H1 (cell line): ENCODE results near the gene TRAPPC3. TPM values are rescaled to one million over a fixed set of nuclear protein-coding genes. Genes with fewer than 3 reads are reported as not detected.
A peak's percentile ranks its signal among the peaks of the same experiment; 100 is the strongest.

ENCODE experiments used
- CTCF ChIA-PET: fragments of 300-600 bp; sonication (Branson Sonifier 250); formaldehyde crosslinking; loops from one replicate; lab custom pipeline; 2021; ENCODE audit not compliant: partially characterized antibody; lab: Charles Lee
- POLR2A ChIA-PET: fragments of 300-600 bp; sonication (Branson Sonifier 250); formaldehyde crosslinking; loops from one replicate; lab custom pipeline; 2021; ENCODE audit warnings: inconsistent platforms; ENCODE audit not compliant: partially characterized antibody; lab: Charles Lee
- DNase-seq, 2 experiments: peaks; one replicate each; pipeline versions ENCODE4 v3.0.0 to v3.0.0-alpha.2; 2010 to 2022; ENCODE audit warnings: low spot score in 2 of 2, low read depth in 1 of 2, mixed read lengths in 1 of 2
- FAIRE-seq: peaks from 2 replicates; lab custom pipeline; 2011; peaks lifted over from hg19 to GRCh38; lab: Jason Lieb, UNC
- H2AFZ ChIP-seq: 2 replicates; pipeline ENCODE4 v1.8.1; 2012; ENCODE audit warnings: low read length, inconsistent platforms
- H2AK5ac ChIP-seq: 2 replicates; pipeline ENCODE4 v1.6.1; 2013; ENCODE audit warnings: low read depth, low read length
- H2BK120ac ChIP-seq: replicated peaks from 2 replicates; pipeline ENCODE3; 2013; ENCODE audit warnings: low read depth, low read length, inconsistent platforms
- H2BK12ac ChIP-seq: 2 replicates; pipeline ENCODE4 v1.6.1; 2013; ENCODE audit warnings: low read depth, low read length
- H2BK15ac ChIP-seq: 2 replicates; pipeline ENCODE4 v1.6.1; 2013; ENCODE audit warnings: low read length
- H2BK20ac ChIP-seq: 2 replicates; pipeline ENCODE4 v1.6.1; 2013; ENCODE audit warnings: low read length
- H2BK5ac ChIP-seq: 2 replicates; pipeline ENCODE4 v1.6.1; 2013; ENCODE audit warnings: low read depth, low read length
- H3K14ac ChIP-seq: 2 replicates; pipeline ENCODE4 v1.6.1; 2013; ENCODE audit warnings: inconsistent platforms; ENCODE audit not compliant: insufficient read length
- H3K18ac ChIP-seq: 2 replicates; pipeline ENCODE4 v1.6.1; 2013; ENCODE audit warnings: low read length; ENCODE audit errors: extremely low read depth
- H3K23ac ChIP-seq: 2 replicates; pipeline ENCODE4 v1.6.1; 2013; ENCODE audit warnings: inconsistent platforms; ENCODE audit not compliant: insufficient read length
- H3K23me2 ChIP-seq: 2 replicates; pipeline ENCODE4 v1.6.1; 2013; ENCODE audit warnings: low read depth, low read length
- H3K27ac ChIP-seq: 2 replicates; pipeline ENCODE4 v1.6.1; 2011; ENCODE audit warnings: low read depth, low read length, inconsistent platforms
- H3K27me3 ChIP-seq, 4 experiments: replicated peaks in 1 of 4; 1 replicate in 1 of 4; 2 replicates in 3 of 4; pipeline versions ENCODE4 v1.6.1 to v1.8.1; 2011 to 2013; ENCODE audit warnings: low read length in 3 of 4, mild to moderate bottlenecking in 3 of 4, inconsistent platforms in 2 of 4, mixed read lengths in 2 of 4, moderate library complexity in 1 of 4; ENCODE audit not compliant: control insufficient read depth in 3 of 4, insufficient read depth in 3 of 4; ENCODE audit errors: extremely low read depth in 1 of 4
- H3K36me3 ChIP-seq, 4 experiments: 2 replicates each; pipeline versions ENCODE4 v1.6.1 to v1.8.1; 2011 to 2013; ENCODE audit warnings: mild to moderate bottlenecking in 4 of 4, low read length in 3 of 4, moderate library complexity in 2 of 4, control low read depth in 1 of 4, inconsistent platforms in 1 of 4; ENCODE audit not compliant: insufficient read depth in 4 of 4, control insufficient read depth in 2 of 4
- H3K4ac ChIP-seq: replicated peaks from 2 replicates; pipeline ENCODE3; 2013; ENCODE audit warnings: low read length, low read depth, mixed read lengths, inconsistent platforms; ENCODE audit not compliant: insufficient read length
- H3K4me1 ChIP-seq, 4 experiments: replicated peaks in 1 of 4; 1 replicate in 1 of 4; 2 replicates in 3 of 4; pipeline versions ENCODE4 v1.6.1 to v1.8.1; 2011 to 2013; ENCODE audit warnings: low read length in 3 of 4, inconsistent platforms in 2 of 4, mixed read lengths in 1 of 4; ENCODE audit not compliant: insufficient read depth in 4 of 4, control insufficient read depth in 3 of 4
- H3K4me2 ChIP-seq, 2 experiments: 2 replicates each; pipeline versions ENCODE4 v1.6.1 to v1.8.1; 2011 to 2013; ENCODE audit warnings: low read depth in 2 of 2, low read length in 2 of 2, control low read depth in 1 of 2, inconsistent platforms in 1 of 2, mild to moderate bottlenecking in 1 of 2; ENCODE audit not compliant: insufficient read depth in 1 of 2
- H3K4me3 ChIP-seq, 4 experiments: fragments of 200-600, 300-600 bp in 1 of 4; sonication (generic), shearing (Covaris generic), sonication (Bioruptor Twin) in 1 of 4; 2 replicates each; pipeline versions ENCODE4 v1.5.1 to v1.8.1; 2011 to 2016; ENCODE audit warnings: low read length in 4 of 4, low read depth in 3 of 4, control low read depth in 2 of 4, inconsistent platforms in 2 of 4, mild to moderate bottlenecking in 2 of 4, mixed read lengths in 1 of 4, moderate library complexity in 1 of 4; ENCODE audit not compliant: insufficient read depth in 2 of 4; ENCODE audit errors: extremely low read depth in 1 of 4
- H3K56ac ChIP-seq: replicated peaks from 2 replicates; pipeline ENCODE3; 2013; ENCODE audit warnings: low read depth, mild to moderate bottlenecking, mixed read lengths, low read length, inconsistent platforms; ENCODE audit not compliant: insufficient read length
- H3K79me1 ChIP-seq: 2 replicates; pipeline ENCODE4 v1.6.1; 2013; ENCODE audit warnings: low read depth, low read length, control low read depth
- H3K79me2 ChIP-seq, 2 experiments: 2 replicates each; pipeline versions ENCODE4 v1.6.1 to v1.8.1; 2012 to 2013; ENCODE audit warnings: low read length in 2 of 2, mild to moderate bottlenecking in 2 of 2, inconsistent platforms in 1 of 2; ENCODE audit not compliant: insufficient read depth in 2 of 2, control insufficient read depth in 1 of 2
- H3K9ac ChIP-seq, 4 experiments: replicated peaks in 1 of 4; 1 replicate in 1 of 4; 2 replicates in 3 of 4; pipeline versions ENCODE4 v1.6.1 to v1.8.1; 2011 to 2013; ENCODE audit warnings: low read depth in 3 of 4, low read length in 3 of 4, control low read depth in 2 of 4, mild to moderate bottlenecking in 2 of 4, moderate library complexity in 2 of 4, inconsistent platforms in 1 of 4; ENCODE audit errors: extremely low read depth in 1 of 4
- H3K9me3 ChIP-seq, 2 experiments: 2 replicates each; pipeline versions ENCODE4 v1.6.1 to v1.8.1; 2012 to 2013; ENCODE audit warnings: mild to moderate bottlenecking in 2 of 2, moderate library complexity in 2 of 2, control low read depth in 1 of 2, inconsistent platforms in 1 of 2, low read depth in 1 of 2, low read length in 1 of 2, mixed read lengths in 1 of 2; ENCODE audit not compliant: insufficient read depth in 2 of 2
- H4K20me1 ChIP-seq, 2 experiments: replicated peaks in 1 of 2; 2 replicates each; pipeline versions ENCODE3 to v1.8.1; 2011 to 2013; ENCODE audit warnings: inconsistent platforms in 2 of 2, low read length in 2 of 2, mild to moderate bottlenecking in 1 of 2; ENCODE audit not compliant: insufficient read depth in 2 of 2, control insufficient read depth in 1 of 2
- H4K5ac ChIP-seq: 2 replicates; pipeline ENCODE4 v1.6.1; 2013; ENCODE audit warnings: low read length, low read depth, mixed read lengths, inconsistent platforms; ENCODE audit not compliant: insufficient read length
- H4K8ac ChIP-seq: 2 replicates; pipeline ENCODE4 v1.8.0; 2013; ENCODE audit warnings: mild to moderate bottlenecking, moderate library complexity, low read length, inconsistent platforms; ENCODE audit not compliant: insufficient read depth; ENCODE audit errors: extremely low read depth
- H4K91ac ChIP-seq: replicated peaks from 2 replicates; pipeline ENCODE3; 2013; ENCODE audit warnings: low read length, mixed read lengths, inconsistent platforms; ENCODE audit not compliant: insufficient read length
- ASH2L ChIP-seq: fragments of 200-600, 300-600 bp; sonication (generic); IDR thresholded peaks from one replicate; pipeline ENCODE4 v1.7.1; 2017; ENCODE audit warnings: low read length
- SP1 ChIP-seq: IDR thresholded peaks from 2 replicates; pipeline ENCODE4 v1.6.1; 2011; ENCODE audit warnings: low read depth, low read length
- WGBS, 2 experiments: shearing (Covaris generic) in 1 of 2; methylation state at CpG; one replicate each; pipeline versions ENCODE4 v1.1.6 to v1.1.7; 2013 to 2015; ENCODE audit warnings: low lambda C conversion rate in 2 of 2, mixed read lengths in 2 of 2, inconsistent platforms in 1 of 2, low coverage in 1 of 2, missing lambda C conversion rate in 1 of 2; ENCODE audit not compliant: insufficient replicate concordance in 2 of 2, insufficient coverage in 1 of 2, insufficient read length in 1 of 2; ENCODE audit errors: extremely low coverage in 1 of 2, missing lambda C conversion rate in 1 of 2; 5-methylcytosine and 5-hydroxymethylcytosine counted together
- polyA plus RNA-seq, 7 experiments: library from polyadenylated mRNA; depleted of rRNA in 3 of 7; stranded (reverse) in 5 of 7; unstranded in 2 of 7; fragments of >200 nt in 5 of 7; fragments of 200-250 nt in 2 of 7; gene quantifications; 1 replicate in 5 of 7; 2 replicates in 1 of 7; 4 replicates in 1 of 7; pipeline versions ENCODE4 v1.2.1 to v1.2.3, GENCODE V29; 2011 to 2013; ENCODE audit warnings: missing spikeins in 2 of 7, mixed read lengths in 2 of 7
- total RNA-seq: library from RNA; stranded (reverse); fragmentation: NEBNext Ultra II Directional; extraction: Animal tissue kit (Norgen Biotek cat#: 25700); gene quantifications from 2 replicates; pipeline ENCODE4 v1.2.1, GENCODE V29; 2021

TRAPPC3 gene
- total and polyA plus RNA-seq, 2 of the 8 experiments (the other 6 are each of a cell fraction or from before 2014, with no cell fraction given), result 47.8 to 51.0 TPM

- peaks cover 12 to 22% of the 10 kb centered on the region in 2 experiments for H4K20me1 ChIP-seq
- no peak overlapping the region for H3K4ac ChIP-seq
- H3K27ac ChIP-seq, result peak overlapping the region; percentile 38; the same call in 1 of the 2 replicates
- FAIRE-seq (no peak), DNase-seq (no peak)
- no peak overlapping the region for H4K5ac ChIP-seq
- H3K4me3 ChIP-seq, result peak overlapping the region in 3 of 4 experiments; percentile 3 to 30 (median 4); a peak in 4 of 8 replicates
- H2AFZ ChIP-seq, result no peak overlapping the region
- no peak overlapping the region for H4K8ac ChIP-seq
- no peak overlapping the region for H3K18ac ChIP-seq
- H3K23ac ChIP-seq, result no peak overlapping the region
- H3K79me2 ChIP-seq, result no peaks in the 10 kb centered on the region
- H3K4me2 ChIP-seq, result peak overlapping the region; percentile 51 to 90
- 67% methylated on average over 19 of the region's 19 CpGs; no CpG with 5 or more reads in 1 of the 2 experiments for WGBS, 2 experiments
- no peak overlapping the region for H3K9ac ChIP-seq
- H3K23me2 ChIP-seq, result peaks cover 13% of the 10 kb centered on the region; the same call in 1 of the 2 replicates
- H3K36me3 ChIP-seq, result peaks cover 5 to 14% (median 8%) of the 10 kb centered on the region in 4 experiments; a peak in 7 of 8 replicates
- CTCF ChIA-PET, result interaction anchor here (1.1 to 16.0 kb wide), 5 partner anchors 9 to 45 kb away, joined by 3 to 162 read pairs (median 16); partner anchors contain the start of genes MAP7D1 and TRAPPC3
- H2BK12ac ChIP-seq, result no peak overlapping the region
- peaks cover 8 to 36% (median 28%) of the 10 kb centered on the region in 4 experiments for H3K4me1 ChIP-seq
- no peak overlapping the region for H4K91ac ChIP-seq
- H2BK5ac ChIP-seq, result peak overlapping the region; percentile 66; the same call in 1 of the 2 replicates
- H3K9me3 ChIP-seq, result no peaks in the 10 kb centered on the region
- H3K27me3 ChIP-seq, result no peaks in the 10 kb centered on the region
- H2BK15ac ChIP-seq, result no peak overlapping the region
- H2AK5ac ChIP-seq, result no peak overlapping the region
- POLR2A ChIA-PET, result interaction anchor here (0.9 to 6.7 kb wide), 7 partner anchors 8 to 127 kb away, joined by 3 to 44 read pairs (median 8); partner anchors contain the start of genes MAP7D1, SH3D21 and TRAPPC3
- TF ChIP-seq ASH2L, result no peak
- TF ChIP-seq SP1, result 0 out of 2 replicates have a peak, but pooled peaks have one; percentile 39
- TF ChIP-seq, all 59 proteins: peak for 1
- Histone ChIP-seq H2BK20ac (no peak overlapping the region), H2BK120ac (no peak overlapping the region), H3K56ac (no peak overlapping the region), H3K14ac (no peak overlapping the region), H3K79me1 (no peaks in the 10 kb centered on the region)
Measured at GRCh38 chr1:36179220-36179600, 29.9 kb upstream of the TRAPPC3 start.
